Non-pigmented ciliary epithelial cell (primary cell): ENCODE results near the gene TANC2.

ENCODE experiments used
- DNase-seq: peaks from one replicate; pipeline ENCODE4 v3.0.0-alpha.2; 2010; ENCODE audit warnings: low read depth

TANC2 gene

DNA sequence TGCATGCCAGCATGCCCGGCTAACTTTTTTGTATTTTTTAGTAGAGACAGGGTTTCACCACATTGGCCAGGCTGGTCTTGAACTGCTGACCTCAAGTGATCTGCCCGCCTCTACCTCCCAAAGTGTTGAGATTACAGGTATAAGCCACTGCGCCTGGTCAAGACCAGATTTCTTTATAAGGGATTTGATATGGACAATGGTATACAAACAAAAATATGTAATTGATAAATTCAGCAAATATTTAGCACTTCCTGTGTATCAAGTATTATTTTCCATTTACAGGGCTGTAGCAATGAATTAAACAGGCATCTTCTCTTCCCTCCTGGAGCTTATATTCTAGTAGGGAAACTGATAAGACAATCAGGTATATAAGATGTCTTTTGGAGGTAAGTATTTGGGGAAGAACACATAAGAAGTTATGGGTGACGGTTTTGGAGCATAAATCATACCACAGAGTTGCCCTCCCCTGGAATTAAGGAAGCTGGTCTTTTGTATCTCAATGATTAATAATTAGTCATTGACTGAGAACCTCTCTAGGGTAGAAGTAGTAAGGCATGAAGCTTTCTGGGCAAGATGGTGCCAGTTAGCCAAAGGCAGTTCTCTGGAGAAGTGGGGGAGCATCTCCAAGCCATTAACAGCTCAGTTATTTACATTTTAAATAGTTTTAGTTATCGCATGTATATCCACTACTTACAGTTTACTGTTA lies 35.8 kb downstream of the TANC2 start:
- no peak for DNase-seq

GRCh38 chr17:63002625-63003024 lies 36.6 kb downstream of the TANC2 start:
- DNase-seq = no peak

GRCh38 chr17:63015824-63016223 lies 49.8 kb downstream of the TANC2 start:
- DNase-seq = no peak
